Loucy (cell line): Measurements from ENCODE around the gene GGT5.

Experiments
- CTCF ChIP-seq: fragments of 200-600 bp; sonication (generic); conservative IDR thresholded peaks from 2 replicates; pipeline ENCODE4 v1.5.1; 2014; ENCODE audit warnings: mild to moderate bottlenecking, antibody characterized with exemption, low read length
- EZH2phosphoT487 ChIP-seq: fragments of 200-600 bp; IDR thresholded peaks from 2 replicates; pipeline ENCODE4 v1.6.1; 2018; ENCODE audit warnings: antibody characterized with exemption, mild to moderate bottlenecking, moderate library complexity, borderline replicate concordance

GRCh38 chr22:24185501-24186351 is 59.2 kb downstream of the GGT5 start:
- TF ChIP-seq CTCF (no peak), EZH2phosphoT487 (no peak)
